ENCODE results near the gene ACOT13. TPM values are rescaled to one million over a fixed set of nuclear protein-coding genes. Genes with fewer than 3 reads are reported as not detected.
A peak's percentile ranks its signal among the peaks of the same experiment; 100 is the strongest.

The ACOT13 gene
- total RNA-seq, 1 donor: 12.2 TPM

- DNase-seq (ENCODE audit: low read depth): no peak
- H3K4me3 ChIP-seq (ENCODE audit: low read depth, low read length): peak overlapping the region; percentile 94
- TF ChIP-seq, protein P1, sequence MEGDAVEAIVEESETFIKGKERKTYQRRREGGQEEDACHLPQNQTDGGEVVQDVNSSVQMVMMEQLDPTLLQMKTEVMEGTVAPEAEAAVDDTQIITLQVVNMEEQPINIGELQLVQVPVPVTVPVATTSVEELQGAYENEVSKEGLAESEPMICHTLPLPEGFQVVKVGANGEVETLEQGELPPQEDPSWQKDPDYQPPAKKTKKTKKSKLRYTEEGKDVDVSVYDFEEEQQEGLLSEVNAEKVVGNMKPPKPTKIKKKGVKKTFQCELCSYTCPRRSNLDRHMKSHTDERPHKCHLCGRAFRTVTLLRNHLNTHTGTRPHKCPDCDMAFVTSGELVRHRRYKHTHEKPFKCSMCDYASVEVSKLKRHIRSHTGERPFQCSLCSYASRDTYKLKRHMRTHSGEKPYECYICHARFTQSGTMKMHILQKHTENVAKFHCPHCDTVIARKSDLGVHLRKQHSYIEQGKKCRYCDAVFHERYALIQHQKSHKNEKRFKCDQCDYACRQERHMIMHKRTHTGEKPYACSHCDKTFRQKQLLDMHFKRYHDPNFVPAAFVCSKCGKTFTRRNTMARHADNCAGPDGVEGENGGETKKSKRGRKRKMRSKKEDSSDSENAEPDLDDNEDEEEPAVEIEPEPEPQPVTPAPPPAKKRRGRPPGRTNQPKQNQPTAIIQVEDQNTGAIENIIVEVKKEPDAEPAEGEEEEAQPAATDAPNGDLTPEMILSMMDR (IDR thresholded peaks at IDR 0.05; ENCODE audit: insufficient read depth, low read length): no peak
Measured at GRCh38 chr6:24718449-24719124, 51.7 kb downstream of the ACOT13 start.

- DNase-seq (ENCODE audit: low read depth): peak; percentile 27
- TF ChIP-seq, protein P1 (IDR thresholded peaks at IDR 0.05; ENCODE audit: insufficient read depth, low read length): no peak
- H3K4me3 ChIP-seq (ENCODE audit: low read depth, low read length): peak within 1 kb of the TSS; percentile 94
Measured at GRCh38 chr6:24719125-24719971, 52.5 kb downstream of the ACOT13 start, which contains the start of gene C6orf62. TSS of gene C6orf62 (minus strand) at chr6:24719154. CDS start at chr6:24718668, 486 bp downstream.

- TF ChIP-seq, protein P1 (IDR thresholded peaks at IDR 0.05; ENCODE audit: insufficient read depth, low read length): no peak
- H3K4me3 ChIP-seq (ENCODE audit: low read depth, low read length): peak overlapping the region; percentile 94
- DNase-seq (ENCODE audit: low read depth): peak; percentile 30
Measured at GRCh38 chr6:24720131-24720603, 53.3 kb downstream of the ACOT13 start.

DNA sequence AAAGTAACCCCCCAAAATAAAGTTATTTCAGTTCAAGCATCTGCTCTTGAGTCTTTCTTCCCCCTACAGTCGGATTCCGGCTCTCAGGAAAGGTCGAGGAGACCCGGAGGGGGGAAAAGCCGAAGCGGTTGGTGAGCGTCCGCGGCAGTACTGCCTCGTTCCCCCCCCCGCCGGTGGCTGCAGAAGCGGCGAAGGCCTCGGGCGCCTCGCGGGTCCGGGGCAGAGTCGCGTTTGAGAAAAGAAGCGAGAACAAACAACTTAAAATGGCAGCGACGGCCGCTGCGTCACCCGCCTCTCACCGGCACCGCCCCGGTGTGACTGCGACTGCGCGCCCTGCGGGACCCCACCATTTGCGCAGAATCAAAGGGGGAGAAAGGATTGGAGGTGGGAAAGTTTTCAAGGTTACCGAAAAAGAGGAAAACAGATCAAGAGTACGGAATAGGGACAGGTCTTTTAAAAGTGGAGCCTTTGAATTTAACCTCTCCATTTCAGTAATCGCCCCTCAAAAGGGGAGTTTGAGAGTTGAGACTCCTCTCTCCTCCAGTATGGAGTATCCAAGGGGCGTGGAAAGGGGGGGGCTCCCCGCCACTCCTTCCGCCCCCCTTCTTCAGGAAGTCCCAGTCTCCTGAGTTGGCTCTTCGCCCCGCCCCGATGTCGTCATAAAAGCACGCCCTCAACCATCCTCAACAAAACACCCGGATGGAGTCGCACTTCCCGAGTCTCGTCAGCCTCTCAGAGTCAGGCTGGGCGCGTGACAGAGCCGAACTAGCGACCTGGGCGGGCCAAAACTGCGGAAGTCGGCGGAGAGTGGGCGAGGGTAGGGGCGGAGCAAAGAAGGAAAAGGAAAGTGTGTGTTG lies 54.0 kb downstream of the ACOT13 start:
- DNase-seq (ENCODE audit: low read depth): peak; percentile 100
- TF ChIP-seq, protein P1 (IDR thresholded peaks at IDR 0.05; ENCODE audit: insufficient read depth, low read length): no peak
- H3K4me3 ChIP-seq (ENCODE audit: low read depth, low read length): peak overlapping the region; percentile 94

DNA sequence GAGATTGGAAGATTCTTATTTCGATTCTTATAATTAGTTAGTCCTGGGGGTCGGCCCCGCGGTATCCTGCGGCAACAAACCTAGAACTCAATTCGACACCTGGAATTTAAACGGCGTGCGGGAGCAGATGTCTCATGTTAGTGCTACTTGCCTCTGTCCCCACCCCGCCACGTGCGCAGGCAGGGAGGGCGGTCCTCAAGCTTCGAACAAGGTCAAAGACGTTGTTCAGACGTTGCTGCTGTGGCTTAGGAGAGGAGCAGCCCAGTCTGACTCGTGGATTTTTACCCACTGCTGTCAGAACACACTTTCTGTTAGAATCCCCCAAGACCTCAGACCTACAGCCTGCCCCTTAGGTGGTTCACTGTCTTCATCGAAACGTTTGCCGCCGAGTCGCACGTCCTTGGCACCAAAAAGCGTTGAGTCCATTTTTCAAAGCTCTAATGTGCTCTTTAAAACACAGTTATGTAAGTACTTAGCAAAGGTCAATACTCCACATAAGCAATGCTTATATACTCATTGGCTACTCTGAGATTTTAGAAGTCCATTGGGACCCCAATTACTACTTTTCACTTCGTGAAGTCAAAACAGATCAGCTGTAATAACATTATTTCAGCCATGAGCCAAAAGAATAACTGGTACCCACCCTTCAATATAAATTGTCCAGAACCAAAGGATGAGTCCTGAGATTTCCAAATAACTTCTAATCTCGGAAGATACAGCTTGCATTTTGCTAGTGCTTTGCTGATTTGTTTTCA lies 54.8 kb downstream of the ACOT13 start:
- H3K4me3 ChIP-seq (ENCODE audit: low read depth, low read length): peak overlapping the region; percentile 82
- TF ChIP-seq, protein P1 (IDR thresholded peaks at IDR 0.05; ENCODE audit: insufficient read depth, low read length): no peak
- DNase-seq (ENCODE audit: low read depth): no peak

All from fibroblast of the aortic adventitia (primary cell).